Myocyte (in vitro differentiated cells): ENCODE measurements around the gene ASMTL. TPM values are rescaled to one million over a fixed set of nuclear protein-coding genes. Genes with fewer than 3 reads are reported as not detected.
"Not testable (repeated sequence)": the region's sequence is repeated elsewhere in the genome, so short reads cannot be mapped to it uniquely, and the experiment has no call there.

Experiments
- DNase-seq: peaks from one replicate; pipeline ENCODE4 v3.0.0-alpha.2; 2012; ENCODE audit warnings: low read depth
- total RNA-seq: library from RNA; depleted of rRNA; stranded (reverse); fragments of >200 nt; gene quantifications from 2 replicates; pipeline ENCODE4 v1.2.3, GENCODE V29; 2014

The ASMTL gene
- total RNA-seq, 1 donor from 2014 or later = 18.8 TPM

GRCh38 chrX:1462596-1463251 is 10.0 kb upstream of the ASMTL start:
- no peak for DNase-seq

GRCh38 chrX:1462110-1462509 is 9.4 kb upstream of the ASMTL start:
- no peak for DNase-seq

DNA sequence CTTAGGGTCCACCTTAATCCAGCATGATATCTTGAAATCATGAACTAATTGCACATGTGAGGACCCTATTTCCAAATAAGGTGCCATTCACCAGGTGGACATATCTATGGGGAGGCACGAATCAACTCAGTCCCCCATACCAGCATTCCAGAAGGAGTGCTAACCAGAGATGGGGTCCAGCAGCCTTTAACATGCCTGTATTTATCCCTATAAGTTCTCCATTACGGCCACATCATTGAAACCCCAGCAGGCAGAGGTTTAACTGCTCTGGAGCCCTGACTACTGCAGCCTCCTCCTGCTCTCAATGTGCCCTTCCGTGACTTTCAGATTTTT is 3.2 kb upstream of the ASMTL start:
- no peak for DNase-seq

DNA sequence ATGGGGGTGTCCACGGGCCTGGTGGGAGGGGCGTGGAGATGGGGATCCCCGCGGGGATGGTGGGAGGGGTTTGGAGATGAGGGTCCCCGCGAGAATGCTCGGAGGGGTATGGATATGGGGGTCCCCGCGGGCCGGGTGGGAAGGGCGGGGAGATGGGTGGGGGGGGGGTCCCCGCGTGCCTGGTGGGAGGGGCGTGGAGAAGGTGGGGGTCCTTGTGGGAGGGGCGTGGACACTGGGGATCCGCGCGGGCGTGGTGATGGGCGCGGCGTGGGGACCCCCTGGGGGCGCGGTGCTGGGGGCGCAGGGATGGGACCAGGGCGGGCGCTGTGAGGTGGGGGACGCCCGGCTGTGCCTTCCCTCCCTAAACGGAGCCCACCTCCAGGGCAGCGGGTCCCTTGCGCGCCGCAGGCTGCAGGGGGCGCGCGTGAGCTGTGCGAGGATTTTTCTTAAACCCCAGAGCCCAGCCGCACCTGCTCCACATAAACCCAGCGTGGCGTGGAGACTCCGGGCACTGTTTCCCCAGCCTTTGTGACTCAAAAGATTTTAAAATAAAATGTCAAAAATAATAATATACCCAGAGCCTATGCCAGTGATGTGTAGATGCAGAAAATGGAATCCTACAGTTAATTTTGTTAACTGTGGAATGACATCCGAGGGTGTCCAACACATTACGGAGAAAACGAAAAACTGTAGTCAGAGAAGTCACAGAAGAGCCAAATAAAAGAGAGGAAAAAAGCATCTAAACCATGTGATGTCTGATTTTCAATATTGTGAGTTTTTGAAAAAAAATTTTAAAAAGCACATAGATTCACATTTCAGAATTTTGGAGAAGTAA is 1.5 kb upstream of the ASMTL start:
- peak; percentile 87 for DNase-seq

GRCh38 chrX:1453395-1453783 is 680 bp upstream of the ASMTL start:
- DNase-seq = no peak

- DNase-seq = no peak
Observed at GRCh38 chrX:1451661-1452515, 821 bp downstream of the ASMTL start.

GRCh38 chrX:1451251-1451660 is 1.5 kb downstream of the ASMTL start:
- DNase-seq = no peak

GRCh38 chrX:1450361-1451161 is 2.1 kb downstream of the ASMTL start:
- no peak for DNase-seq

- DNase-seq = no peak
Observed at GRCh38 chrX:1449823-1450149, 2.9 kb downstream of the ASMTL start.

DNA sequence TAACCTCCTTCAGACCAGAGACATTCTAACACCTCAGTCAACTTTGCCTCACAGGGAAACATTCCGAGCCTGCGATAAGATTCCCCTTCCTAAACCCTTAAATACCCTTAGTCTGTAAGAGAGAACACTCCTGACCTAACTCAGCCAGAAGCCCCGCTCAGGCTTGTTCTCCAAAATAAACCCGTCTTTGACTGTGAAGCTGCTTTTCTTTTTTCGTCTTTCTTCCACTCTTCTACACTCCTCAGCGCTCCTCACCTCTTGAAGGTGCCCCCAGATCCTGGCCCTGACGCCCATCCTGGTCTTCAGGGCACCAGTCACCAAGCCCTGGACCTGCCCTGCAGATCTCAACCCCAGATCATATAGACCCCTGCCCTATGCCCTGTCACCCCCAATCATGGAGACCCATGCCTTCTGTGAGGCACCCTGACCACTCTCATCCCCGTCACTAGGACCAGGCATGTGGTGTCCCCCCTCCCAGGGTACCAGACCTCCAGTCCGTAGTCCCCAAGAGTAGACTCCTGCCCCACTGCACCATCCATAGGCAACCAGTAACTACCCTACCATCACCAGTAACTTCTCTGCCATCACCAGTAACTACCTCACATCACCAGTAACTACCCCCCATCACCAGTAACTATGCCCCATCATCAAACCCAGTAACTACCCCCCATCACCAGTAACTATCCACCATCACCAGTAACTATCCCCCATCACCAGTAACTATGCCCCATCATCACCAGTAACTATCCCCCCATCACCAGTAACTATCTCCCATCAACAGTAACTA is 3.5 kb downstream of the ASMTL start:
- DNase-seq = no peak

GRCh38 chrX:1448573-1449001 is 4.1 kb downstream of the ASMTL start:
- not testable (repeated sequence) for DNase-seq

DNA sequence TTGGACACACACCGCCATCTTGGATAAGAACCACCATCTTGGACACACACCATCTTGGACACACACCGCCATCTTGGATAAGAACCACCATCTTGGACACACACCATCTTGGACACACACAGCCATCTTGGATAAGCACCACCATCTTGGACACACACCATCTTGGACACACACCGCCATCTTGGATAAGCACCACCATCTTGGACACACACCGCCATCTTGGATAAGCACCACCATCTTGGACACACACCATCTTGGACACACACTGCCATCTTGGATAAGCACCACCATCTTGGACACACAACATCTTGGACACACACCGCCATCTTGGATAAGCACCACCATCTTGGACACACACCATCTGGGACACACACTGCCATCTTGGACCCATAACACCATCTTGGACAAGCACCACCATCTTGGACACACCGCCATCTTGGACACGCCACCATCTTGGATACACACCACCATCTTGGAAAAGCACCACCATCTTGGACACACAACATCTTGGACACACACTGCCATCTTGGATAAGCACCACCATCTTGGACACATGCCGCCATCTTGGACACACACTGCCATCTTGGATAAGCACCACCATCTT is 4.6 kb downstream of the ASMTL start:
- DNase-seq = not testable (repeated sequence)

DNA sequence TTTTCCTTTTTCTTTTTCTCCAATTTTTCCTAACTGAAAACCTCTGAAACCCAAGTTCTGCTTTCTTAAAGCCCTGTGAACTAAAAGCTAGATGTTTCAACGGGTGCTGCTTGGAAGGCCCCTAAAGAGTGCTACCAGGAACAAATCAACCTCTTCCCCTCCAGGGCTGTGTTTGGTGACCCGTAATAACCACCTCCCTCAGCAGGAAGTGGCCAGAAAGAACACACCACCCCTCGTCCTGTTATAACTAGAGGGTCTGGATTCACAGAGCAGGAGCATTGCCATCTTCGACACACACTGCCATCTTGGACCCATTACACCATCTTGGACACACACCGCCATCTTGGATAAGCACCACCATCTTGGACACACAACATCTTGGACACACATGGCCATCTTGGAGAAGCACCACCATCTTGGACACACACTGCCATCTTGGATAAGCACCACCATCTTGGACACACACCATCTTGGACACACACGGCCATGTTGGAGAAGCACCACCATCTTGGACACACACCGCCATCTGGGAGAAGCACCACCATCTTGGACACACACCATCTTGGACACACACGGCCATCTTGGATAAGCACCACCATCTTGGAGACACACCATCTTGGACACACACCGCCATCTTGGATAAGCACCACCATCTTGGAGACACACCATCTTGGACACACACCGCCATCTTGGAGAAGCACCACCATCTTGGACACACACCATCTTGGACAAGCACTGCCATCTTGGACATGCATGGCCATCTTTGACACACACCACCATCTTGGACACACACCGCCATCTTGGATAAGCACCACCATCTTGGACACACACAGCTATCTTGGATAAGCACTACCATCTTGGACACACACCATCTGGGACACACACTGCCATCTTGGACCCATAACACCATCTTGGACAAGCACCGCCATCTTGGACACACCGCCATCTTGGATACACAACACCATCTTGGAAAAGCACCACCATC is 5.4 kb downstream of the ASMTL start:
- DNase-seq = not testable (repeated sequence)

- no peak for DNase-seq
Observed at GRCh38 chrX:1444561-1445500, 7.9 kb downstream of the ASMTL start.

DNA sequence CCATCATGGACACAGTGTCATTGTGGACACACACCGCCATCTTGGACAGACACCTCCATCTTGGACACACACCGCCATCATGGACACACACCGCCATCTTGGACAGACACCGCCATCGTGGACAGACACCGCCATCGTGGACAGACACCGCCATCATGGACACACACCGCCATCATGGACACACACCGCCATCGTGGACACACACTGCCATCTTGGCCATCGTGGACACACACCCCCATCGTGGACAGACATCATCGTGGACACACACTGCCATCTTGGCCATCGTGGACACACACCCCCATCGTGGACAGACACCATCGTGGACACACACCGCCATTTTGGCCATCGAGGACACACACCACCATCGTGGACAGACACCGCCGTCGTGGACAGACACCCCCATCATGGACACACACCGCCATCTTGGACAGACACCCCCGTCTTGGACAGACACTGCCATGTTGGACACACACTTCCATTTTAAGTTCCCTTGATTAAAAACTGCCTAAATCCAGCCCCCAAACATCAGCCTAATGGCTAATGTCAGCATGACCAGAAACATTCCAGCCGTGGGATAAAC is 9.1 kb downstream of the ASMTL start:
- no peak for DNase-seq

DNA sequence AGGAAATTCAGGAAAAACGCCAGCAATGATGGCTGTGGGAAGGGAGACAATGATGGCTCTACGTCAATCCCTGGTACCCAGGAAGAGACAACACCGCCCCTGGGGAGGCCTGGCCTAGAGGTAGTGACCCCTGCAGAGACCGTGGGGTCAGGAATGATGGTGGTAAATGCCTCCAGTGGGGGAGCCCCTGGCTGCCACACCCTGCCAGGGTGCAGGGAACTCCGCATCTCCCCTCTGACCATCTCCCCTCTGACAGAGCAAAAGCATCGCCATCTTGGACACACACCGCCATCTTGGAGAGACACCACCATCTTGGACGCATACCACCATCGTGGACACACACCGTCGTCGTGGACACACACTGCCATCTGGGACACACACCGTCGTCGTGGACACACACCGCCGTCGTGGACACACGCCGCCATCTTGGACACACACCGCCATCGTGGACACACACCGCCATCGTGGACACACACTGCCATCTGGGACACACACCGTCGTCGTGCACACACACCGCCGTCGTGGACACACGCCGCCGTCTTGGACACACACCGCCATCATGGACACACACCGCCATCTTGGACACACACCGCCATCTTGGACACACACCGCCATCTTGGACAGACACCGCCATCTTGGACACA is 9.9 kb downstream of the ASMTL start:
- no peak for DNase-seq
